Uterus (tissue), 4 donors: ENCODE measurements around the gene MCAM. TPM values are rescaled to one million over a fixed set of nuclear protein-coding genes. Genes with fewer than 3 reads are reported as not detected.

Source experiments
- DNase-seq, 2 donors: peaks; one replicate each; pipeline ENCODE4 v3.0.0-alpha.2; 2019 to 2020
- H3K27ac ChIP-seq, 2 donors: fragments of 200-600 bp; sonication (generic); 1 replicate in 1 of 2; 2 replicates in 1 of 2; pipeline ENCODE4 v1.5.1; 2016 to 2018
- H3K27me3 ChIP-seq, 2 donors: fragments of 200-600 bp; sonication (generic); one replicate each; pipeline ENCODE4 v1.5.1; 2018 to 2019; ENCODE audit warnings: control low read depth in 1 of 2
- H3K36me3 ChIP-seq, 2 donors: fragments of 200-600 bp; sonication (generic); one replicate each; pipeline ENCODE4 v1.5.1; 2019; ENCODE audit warnings: control low read depth in 1 of 2
- H3K4me1 ChIP-seq, 2 donors: fragments of 200-600 bp; sonication (generic); one replicate each; pipeline ENCODE4 v1.5.1; 2018 to 2019; ENCODE audit warnings: control low read depth in 1 of 2
- H3K4me3 ChIP-seq, 2 donors: fragments of 200-600 bp; sonication (generic); 1 replicate in 1 of 2; 2 replicates in 1 of 2; pipeline ENCODE4 v1.5.1; 2018 to 2019; ENCODE audit warnings: mild to moderate bottlenecking in 1 of 2
- H3K9me3 ChIP-seq, 2 donors: fragments of 200-600 bp; sonication (generic); one replicate each; pipeline ENCODE4 v1.5.1; 2019; ENCODE audit warnings: control low read depth in 1 of 2
- POLR2A ChIP-seq, 2 donors: fragments of 450-650 bp; IDR thresholded peaks; one replicate each; pipeline ENCODE4 v1.6.1; 2016; ENCODE audit warnings: antibody characterized with exemption in 2 of 2, mild to moderate bottlenecking in 1 of 2, moderate library complexity in 1 of 2
- intact Hi-C: fragments of 100-400 bp; cut with DNase I; formaldehyde crosslinking; loops from one replicate; pipeline ENCODE4 v1.15.1; 2023; ENCODE audit warnings: low total_unique reads
- total RNA-seq, 4 donors: library from RNA; depleted of rRNA in 3 of 4; stranded (reverse); fragments of >200 nt in 3 of 4; gene quantifications; one replicate each; pipeline versions ENCODE4 v1.1.0 to v1.2.4, GENCODE V29; 2014 to 2023
- TF ChIP-seq, protein P1 (sequence below), 4 experiments: fragments of 200-600 bp in 2 of 4; fragments of 450-650 bp in 2 of 4; sonication (generic) in 2 of 4; IDR thresholded peaks; one replicate each; pipeline ENCODE4 v1.5.1; 2016 to 2019; ENCODE audit warnings: antibody characterized with exemption in 4 of 4, mild to moderate bottlenecking in 2 of 4, moderate library complexity in 1 of 4
- donor health status: DM: yes; HTN: yes; CAD: no.

The MCAM gene
- total RNA-seq, 4 donors from 2014 or later, result 228 to 564 (median 354) TPM

DNA sequence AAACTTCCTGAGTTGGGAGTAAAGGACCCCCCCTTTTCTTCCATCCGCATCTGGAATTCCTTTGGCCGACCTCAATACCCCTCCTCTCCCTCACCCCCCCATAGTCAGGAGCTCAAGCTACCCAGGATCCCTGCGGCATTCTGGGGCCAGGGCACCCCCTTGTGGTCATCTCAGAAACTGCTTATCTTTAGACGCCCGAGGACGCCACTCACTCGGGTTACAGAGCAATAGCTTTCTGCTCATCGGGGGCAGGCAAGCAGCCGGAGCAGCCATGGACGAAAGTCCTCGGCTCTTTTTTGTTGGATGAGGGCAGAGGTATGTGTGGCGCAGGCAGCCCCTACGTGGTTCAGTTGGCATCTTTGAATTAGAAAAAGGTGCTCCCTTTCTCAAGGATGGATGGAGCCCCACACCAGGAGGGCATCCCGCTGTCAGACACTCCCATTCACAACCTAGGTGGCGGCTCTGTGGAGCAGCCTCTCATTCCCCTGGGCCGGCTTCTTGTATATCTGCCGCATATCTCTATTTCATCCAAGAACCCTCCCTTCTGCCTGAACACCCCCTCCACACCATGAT is 21.5 kb upstream of the MCAM start:
- Histone ChIP-seq H3K4me3 (no peak overlapping the region), H3K27me3 (no peaks in the 10 kb centered on the region), H3K4me1 (peaks cover 0 to 21% of the 10 kb centered on the region in 2 donors), H3K9me3 (no peaks in the 10 kb centered on the region), H3K36me3 (no peaks in the 10 kb centered on the region), H3K27ac (peak overlapping the region; percentile 83 to 95)
- peak; percentile 74 to 82 for DNase-seq
- TF ChIP-seq, protein P1, sequence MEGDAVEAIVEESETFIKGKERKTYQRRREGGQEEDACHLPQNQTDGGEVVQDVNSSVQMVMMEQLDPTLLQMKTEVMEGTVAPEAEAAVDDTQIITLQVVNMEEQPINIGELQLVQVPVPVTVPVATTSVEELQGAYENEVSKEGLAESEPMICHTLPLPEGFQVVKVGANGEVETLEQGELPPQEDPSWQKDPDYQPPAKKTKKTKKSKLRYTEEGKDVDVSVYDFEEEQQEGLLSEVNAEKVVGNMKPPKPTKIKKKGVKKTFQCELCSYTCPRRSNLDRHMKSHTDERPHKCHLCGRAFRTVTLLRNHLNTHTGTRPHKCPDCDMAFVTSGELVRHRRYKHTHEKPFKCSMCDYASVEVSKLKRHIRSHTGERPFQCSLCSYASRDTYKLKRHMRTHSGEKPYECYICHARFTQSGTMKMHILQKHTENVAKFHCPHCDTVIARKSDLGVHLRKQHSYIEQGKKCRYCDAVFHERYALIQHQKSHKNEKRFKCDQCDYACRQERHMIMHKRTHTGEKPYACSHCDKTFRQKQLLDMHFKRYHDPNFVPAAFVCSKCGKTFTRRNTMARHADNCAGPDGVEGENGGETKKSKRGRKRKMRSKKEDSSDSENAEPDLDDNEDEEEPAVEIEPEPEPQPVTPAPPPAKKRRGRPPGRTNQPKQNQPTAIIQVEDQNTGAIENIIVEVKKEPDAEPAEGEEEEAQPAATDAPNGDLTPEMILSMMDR (IDR thresholded peaks at IDR 0.05), result peak; percentile 79 to 93 (median 86)
- TF ChIP-seq POLR2A (IDR thresholded peaks at IDR 0.05), result no peak
- intact Hi-C loops, result loop anchor here (10.0 kb wide), 1 partner anchor 244 kb away; a partner anchor contains a TSS

DNA sequence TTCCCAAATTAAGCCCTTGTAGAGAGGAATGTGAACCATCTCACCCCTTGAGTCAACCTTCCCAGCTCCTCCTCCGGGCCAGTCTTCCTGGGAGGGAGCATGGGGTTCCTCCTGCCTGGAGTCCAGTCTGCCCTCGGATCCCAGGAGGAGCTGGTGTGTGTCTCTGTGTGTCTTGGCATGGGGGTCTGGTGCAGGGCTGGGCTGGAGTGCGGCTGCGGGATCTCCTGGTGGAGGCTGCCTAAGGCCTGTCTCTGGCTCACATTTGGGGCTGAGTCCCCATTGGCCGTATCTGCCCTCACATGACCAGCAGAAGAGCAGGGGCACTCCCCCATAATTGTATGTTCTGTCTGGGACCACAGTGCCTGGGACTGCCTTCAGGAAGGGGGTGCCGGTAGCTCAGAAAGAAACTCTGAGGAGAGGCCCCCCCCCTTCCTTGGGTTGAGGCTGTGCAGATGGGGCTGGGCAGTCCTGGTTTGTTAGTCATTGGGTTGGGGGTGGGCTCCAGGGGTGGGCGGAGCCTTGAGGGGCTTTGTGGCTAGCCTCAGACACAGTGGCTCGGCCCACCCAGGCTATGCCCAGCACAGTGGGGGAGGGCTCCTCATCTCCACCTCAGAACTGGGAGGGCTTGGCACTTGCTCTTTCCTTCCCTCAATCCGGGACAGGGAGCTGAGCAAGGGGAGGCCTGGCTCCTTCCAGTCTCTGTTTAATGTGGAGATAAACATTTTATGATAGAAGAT is 20.8 kb upstream of the MCAM start:
- intact Hi-C loops, result loop anchor here (10.0 kb wide), 1 partner anchor 243 kb away; a partner anchor contains a TSS
- Histone ChIP-seq H3K4me3 (no peak overlapping the region), H3K27ac (peak overlapping the region; percentile 83 to 95)

DNA sequence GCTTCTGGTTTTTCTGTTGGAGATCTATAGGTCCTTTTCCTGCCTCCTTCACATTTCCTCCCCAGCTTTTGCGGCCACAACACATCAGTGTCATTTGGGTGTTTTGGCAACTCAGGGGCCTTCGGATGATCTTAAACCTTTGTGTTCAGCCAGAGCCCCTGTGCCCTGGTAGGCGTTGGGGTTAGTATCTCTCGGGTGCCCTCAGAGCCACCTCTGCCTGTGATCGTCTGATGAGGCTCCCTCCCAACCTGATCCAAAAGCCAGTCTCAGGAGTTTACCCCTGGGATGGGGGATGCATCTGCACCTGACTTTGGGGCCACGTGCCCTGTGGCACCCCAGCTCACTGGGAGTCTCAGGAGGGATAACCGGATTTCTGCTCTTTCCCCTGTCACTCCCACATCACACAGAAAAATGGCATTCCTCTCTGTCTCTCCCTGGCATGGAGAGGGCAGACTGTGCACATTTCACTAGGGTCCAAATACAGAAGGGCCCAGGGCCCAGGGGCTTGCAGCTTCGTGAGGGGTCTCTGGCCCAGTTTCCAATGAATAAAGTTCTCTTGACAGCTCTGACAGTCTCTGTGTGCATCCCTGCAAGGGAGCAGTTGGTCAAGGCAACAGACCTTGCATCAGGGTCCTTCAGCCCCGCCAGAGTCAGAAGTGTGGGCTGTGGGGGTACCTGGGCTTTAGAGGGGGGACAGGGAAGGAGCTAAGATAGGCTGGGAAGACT is 20.0 kb upstream of the MCAM start:
- no peaks in the 10 kb centered on the region for H3K9me3 ChIP-seq
- no peaks in the 10 kb centered on the region for H3K36me3 ChIP-seq
- no peak for DNase-seq
- peaks cover 0 to 21% of the 10 kb centered on the region in 2 donors for H3K4me1 ChIP-seq
- no peak for TF ChIP-seq POLR2A (IDR thresholded peaks at IDR 0.05)
- TF ChIP-seq, protein P1 (IDR thresholded peaks at IDR 0.05), result no peak
- H3K4me3 ChIP-seq, result no peak overlapping the region
- intact Hi-C loops, result loop anchor here (10.0 kb wide), 1 partner anchor 242 kb away; a partner anchor contains a TSS
- H3K27me3 ChIP-seq, result no peaks in the 10 kb centered on the region
- H3K27ac ChIP-seq, result peak overlapping the region in 1 of 2 donors; percentile 95

More for the DNA sequence above, 20.8 kb upstream of the MCAM start:
- Histone ChIP-seq H3K36me3 (no peaks in the 10 kb centered on the region), H3K4me1 (peaks cover 0 to 21% of the 10 kb centered on the region in 2 donors), H3K9me3 (no peaks in the 10 kb centered on the region), H3K27me3 (no peaks in the 10 kb centered on the region)
- TF ChIP-seq POLR2A (IDR thresholded peaks at IDR 0.05), result no peak
- TF ChIP-seq, protein P1 (IDR thresholded peaks at IDR 0.05), result no peak
- DNase-seq, result peak in 1 of 2 donors; percentile 69

DNA sequence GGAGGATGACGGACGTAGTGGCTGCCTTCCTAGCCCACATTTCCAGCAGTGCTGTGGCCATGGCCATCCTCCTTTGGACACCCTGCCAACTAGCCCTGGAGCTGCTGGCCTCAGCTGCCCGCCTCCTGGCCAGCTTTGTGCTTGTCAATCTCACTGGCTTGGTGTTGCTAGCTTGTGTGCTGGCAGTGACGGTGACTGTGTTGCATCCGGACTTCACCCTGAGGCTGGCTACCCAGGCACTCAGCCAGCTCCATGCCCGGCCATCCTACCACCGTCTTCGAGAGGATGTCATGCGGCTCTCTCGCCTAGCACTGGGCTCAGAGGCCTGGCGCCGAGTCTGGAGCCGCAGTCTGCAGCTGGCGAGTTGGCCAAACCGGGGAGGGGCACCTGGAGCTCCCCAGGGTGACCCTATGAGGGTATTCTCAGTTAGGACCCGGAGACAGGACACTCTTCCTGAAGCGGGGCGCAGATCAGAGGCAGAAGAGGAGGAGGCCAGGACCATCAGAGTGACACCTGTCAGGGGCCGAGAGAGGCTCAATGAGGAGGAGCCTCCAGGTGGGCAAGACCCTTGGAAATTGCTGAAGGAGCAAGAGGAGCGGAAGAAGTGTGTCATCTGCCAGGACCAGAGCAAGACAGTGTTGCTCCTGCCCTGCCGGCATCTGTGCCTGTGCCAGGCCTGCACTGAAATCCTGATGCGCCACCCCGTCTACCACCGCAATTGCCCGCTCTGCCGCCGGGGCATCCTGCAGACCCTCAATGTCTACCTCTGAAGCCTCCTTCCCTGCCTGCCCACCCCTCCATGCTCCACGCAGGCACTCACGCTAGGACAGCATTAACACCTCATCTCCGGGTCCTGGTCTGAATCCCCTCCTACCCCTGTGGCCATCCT is 19.0 kb upstream of the MCAM start:
- Histone ChIP-seq H3K27me3 (no peaks in the 10 kb centered on the region), H3K36me3 (no peaks in the 10 kb centered on the region), H3K27ac (no peak overlapping the region), H3K4me3 (no peak overlapping the region), H3K9me3 (no peaks in the 10 kb centered on the region), H3K4me1 (peaks cover 0 to 17% of the 10 kb centered on the region in 2 donors)
- DNase-seq, result no peak
- intact Hi-C loops, result loop anchor here (10.0 kb wide), 1 partner anchor 241 kb away; a partner anchor contains a TSS
- TF ChIP-seq, protein P1 (IDR thresholded peaks at IDR 0.05), result no peak
- TF ChIP-seq POLR2A (IDR thresholded peaks at IDR 0.05), result no peak
